Hepatic stellate cell (primary cell): ENCODE results near the gene SEMA7A.
A peak's percentile ranks its signal among the peaks of the same experiment; 100 is the strongest.
"Not testable (repeated sequence)": the region's sequence is repeated elsewhere in the genome, so short reads cannot be mapped to it uniquely, and the experiment has no call there.

Experiments
- DNase-seq: peaks from one replicate; pipeline ENCODE4 v3.0.0; 2011; ENCODE audit warnings: low spot score

The SEMA7A gene

DNA sequence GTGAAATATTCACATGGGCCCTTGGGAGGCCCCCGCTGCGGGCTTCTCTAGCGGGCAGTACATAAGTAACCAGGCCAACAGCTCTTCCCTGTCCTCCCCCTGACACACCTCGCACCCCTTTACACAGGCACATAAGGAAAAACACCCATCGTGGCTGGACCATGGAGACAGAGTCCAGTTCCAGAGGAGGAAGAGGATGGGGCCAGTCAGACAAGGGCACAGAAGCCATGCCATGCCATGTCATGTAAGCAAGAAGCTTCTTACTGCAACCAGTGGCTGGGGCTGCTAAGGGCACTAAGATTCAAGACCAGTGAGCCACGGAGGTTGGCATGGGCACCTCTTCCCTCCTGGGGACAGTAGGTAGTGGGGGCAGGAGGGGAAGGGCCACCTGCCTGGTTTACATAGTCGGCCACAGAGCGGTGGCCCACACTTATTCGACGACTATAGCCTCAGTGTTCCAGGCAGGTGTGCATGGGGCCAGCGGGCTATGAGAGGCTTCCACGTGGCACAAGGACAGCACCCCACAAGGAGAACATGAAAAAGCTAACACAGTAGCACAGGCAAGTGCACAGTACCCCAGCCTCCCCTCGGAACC, 60.6 kb downstream of the SEMA7A start:
- peak; percentile 2 for DNase-seq

DNA sequence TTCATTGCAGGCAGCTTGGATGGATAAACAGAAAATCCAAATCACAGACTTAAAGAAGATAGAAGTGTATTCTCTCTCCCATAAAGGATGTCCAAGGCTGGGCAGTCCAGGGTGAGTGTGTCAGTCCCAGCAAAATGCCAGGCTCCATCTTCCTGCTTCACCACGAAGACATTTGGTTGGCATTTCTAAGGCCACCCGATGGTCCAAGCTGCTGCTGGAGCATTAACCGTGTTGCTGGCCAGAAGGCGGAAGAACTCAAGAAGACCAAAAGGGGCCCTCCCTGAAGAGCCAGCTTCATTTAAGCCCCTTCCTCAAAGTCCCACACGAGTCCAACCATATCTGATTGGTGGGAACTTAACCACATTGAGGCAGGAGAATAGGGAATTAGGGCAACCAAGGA, 63.3 kb downstream of the SEMA7A start:
- DNase-seq: no peak

DNA sequence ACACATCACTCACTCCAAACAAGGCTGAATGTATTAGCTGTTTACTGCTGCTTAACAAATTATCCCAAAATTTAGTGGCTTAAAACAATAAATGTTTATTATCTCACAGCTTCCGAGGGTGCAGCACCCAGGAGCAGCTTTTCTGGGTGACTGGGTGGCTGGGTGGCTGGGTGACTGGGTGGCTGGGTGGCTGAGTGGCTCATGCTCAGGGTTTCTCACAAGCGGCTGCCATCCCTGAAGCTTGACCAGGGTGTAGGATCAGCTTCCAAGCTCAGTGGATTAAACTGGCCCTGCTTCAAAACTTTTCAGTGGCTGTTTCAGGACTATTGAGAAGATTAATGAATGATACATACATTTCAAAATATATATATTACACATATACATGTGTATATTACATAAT, 64.0 kb downstream of the SEMA7A start:
- DNase-seq: peak; percentile 1

DNA sequence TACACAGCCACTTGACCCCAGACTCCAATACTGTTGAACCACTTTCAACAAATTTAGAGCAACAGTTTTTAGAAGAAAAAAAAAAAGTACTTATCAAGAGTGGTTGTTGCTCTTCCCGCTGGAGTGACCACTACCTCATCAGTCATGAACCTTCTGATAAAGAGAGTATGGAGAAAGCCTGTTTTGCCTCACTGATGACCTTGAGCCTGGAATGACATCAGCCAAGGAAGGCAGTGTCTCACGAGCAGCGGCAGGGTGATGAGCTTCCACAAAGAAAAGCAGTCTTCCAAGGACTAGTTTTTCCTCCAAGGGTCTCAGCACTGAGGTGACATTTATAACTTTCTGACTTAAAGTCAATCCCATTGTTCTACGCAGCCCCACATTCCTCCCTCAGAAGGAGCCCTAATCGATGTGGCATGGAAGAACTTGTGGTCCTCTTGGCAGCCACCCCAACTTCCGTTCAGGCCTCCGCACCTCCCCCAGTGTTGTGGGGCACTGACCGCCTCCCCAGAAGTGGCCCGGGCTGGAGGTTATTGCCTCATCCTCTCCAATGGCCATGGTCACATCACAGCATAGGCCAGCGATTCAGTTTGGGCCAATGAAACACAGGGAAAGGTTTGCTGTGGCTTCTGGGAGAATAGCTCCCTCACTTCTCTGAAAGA, 64.5 kb downstream of the SEMA7A start:
- peak; percentile 6 for DNase-seq

DNA sequence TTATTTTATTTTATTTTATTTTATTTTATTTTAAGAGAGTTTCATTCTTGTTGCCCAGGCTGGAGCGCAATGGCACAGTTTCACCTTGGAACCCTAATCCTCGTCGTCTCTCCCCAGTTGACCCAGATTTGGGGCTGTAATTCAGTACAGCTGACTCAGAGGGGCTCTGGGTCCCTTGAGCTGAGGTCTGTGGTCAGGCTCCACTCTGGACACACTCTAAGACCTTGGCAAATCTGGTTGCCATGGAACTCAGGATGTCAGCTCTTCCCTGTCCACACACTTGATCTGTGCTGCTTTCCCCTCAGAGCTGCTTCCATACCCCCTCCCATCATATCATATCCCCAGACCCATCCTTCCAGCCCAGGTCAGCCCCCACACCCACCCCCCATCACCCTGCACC, 65.6 kb downstream of the SEMA7A start:
- DNase-seq: peak; percentile 0

DNA sequence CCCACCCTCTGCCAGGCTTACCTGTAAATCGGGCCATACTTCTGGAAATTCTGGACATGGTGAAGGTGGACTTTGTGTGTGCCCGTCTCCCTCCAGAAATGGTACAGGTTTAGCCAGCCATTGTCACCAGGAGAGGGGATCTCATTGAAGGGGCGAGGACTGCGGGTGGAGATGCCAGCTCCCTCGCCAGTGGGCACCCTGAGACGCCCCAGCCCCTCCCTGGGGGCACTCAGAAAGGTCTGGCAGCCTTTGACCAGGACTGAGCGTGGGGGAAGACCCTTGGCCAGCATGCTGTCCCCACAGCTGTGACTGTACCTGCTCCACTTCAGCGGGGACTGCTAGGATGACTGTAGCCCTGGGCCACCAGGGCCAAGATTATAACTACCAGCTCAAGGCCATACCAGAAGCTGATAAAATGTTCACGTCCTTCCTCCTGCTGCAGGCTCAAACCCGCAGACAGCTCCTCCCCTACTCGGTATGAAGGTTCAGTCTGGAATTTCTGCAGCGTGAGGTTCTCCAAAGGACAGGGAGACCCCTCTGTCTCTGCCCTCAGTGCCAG, 66.4 kb downstream of the SEMA7A start, which contains the start of gene CYP11A1:
Gene CYP11A1, minus strand, starts transcription at position 351 of the 559 bp plus-strand sequence. Its CDS starts 61 bp downstream, at position 290.
- peak; percentile 3 for DNase-seq

DNA sequence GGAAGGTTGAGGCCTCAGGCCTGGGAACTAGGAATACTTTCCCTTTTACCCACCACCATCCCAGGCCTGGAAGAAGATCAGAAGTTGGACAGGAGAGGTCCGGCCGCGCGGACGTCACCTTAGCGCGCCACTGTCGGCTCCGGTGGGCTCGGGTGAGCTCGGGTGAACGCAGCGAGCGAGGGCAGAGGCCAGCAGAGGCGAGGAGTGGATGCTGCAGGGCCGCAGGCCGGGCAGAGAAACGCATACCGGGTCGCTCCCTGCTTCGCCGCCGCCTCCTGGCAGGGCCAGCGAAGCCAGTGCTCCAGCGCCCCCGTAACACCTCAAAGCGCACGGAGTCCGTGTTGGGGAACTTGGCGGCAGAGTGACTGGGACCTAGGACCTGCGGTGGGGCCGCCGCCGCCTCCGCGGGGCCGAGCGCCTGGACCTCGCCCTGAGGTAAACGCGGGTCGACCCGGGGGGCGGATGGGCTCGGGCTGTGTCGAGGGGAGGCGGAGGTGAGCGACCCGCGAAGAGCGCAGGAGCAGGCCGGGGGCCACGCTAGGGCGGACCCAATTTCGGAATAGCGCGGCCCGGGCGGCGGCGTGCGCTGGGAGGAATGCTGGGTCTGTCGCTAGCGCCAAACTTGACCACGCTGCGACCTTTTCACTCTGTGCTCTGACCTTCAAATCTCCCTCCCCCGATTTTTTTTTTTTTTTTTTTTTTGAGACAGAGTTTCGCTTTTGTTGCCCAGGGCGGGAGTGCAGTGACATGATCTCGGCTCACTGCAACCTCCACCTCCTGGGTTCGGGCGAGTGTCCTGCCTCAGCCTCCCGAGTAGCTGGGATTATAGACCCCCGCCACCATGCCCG, 67.9 kb downstream of the SEMA7A start:
- peak; percentile 40 for DNase-seq

DNA sequence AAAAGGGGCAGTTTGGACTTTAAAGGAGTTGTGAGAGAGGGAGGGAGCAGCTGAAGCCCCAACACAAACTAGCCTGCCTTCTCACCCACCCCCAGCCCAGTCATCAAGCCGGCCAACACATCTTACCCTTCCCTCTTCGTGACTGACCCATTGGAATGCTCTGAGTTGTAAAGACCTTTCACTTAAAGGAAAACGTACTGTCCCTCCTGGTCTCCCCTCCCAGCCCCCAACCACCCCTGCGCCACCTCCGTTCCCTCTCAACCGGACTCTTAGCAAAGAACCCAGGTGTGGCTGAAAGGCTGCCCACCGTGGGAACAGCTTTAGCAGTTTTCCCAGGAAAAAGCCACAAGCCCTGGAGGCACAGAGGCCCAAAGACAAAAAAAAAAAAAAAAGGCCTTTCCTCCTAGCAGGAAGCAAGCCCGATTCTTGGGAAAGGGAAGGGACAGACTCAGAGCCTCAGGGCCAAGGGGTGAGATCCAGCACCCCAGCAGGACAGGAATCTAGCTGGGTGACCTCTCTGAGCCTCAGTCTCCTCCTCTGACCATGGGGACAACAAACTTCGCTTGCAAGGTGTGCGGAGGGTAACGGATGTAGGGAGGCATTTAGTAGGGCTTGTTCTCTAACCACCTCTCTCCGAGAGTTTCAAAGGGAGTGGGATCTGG, 68.7 kb downstream of the SEMA7A start:
- DNase-seq: peak; percentile 8

DNA sequence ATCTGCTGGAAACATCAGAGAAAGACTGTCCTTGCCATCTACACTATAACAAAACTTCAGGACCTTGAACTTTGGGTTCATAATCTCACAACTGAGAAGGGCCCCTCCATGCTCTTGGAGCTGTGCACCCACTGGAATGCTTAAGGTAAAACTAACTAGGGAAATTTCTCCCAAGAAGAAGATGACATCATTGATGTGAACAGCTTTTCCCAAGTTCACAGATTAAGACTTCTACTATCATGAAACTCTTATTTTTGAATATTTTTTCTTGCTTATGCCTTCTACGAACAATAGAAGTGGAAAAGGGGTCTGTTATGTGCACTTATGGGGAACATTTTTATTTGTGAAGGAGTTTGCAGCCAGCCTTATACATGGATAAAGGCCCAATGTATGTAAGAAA, 71.3 kb downstream of the SEMA7A start:
- no peak for DNase-seq

DNA sequence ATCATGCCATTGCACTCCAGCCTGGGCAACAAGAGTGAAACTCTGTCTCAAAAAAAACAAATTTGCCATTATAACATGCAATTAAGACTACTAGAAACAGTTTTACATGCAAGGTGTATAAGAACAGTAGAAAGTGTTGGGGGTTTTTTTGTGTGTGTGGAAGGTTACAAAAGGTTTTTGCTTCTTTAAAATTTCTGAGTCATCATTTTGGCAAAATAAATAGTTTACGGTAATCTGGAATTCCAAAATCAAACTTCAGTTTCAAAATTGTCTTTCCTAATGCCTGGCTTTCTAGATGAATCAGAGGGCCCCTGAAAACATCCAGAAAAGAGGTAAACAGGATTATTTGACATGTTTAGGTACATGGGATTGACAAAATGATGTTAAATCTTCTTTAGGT, 72.9 kb downstream of the SEMA7A start:
- DNase-seq: not testable (repeated sequence)

DNA sequence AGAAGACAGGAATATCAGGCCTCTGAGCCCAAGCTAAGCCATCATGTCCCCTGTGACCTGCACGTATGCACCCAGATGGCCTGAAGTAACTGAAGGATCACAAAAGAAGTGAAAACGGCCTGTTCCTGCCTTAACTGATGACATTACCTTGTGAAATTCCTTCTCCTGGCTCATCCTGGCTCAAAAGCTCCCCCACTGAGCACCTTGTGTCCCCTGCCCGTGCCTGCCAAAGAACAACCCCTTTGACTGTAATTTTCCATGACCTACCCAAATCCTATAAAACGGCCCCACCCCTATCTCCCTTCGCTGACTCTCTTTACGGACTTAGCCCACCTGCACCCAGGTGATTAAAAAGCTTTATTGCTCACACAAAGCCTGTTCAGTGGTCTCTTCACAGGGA, 74.4 kb downstream of the SEMA7A start:
- not testable (repeated sequence) for DNase-seq
